C1 segment of cervical spinal cord (tissue), 14 donors: Measurements from ENCODE around the gene E2F1.
"Not testable (repeated sequence)": the region's sequence is repeated elsewhere in the genome, so short reads cannot be mapped to it uniquely, and the experiment has no call there.

Experiments
- DNase-seq, 14 donors: peaks; one replicate each; lab custom pipeline; 2025; lab: John Stamatoyannopoulos, UW

The E2F1 gene

GRCh38 chr20:33711446-33711738 is 25.2 kb upstream of the E2F1 start:
- no peak for DNase-seq

- no peak for DNase-seq
These were observed 24.7 kb upstream of the E2F1 start for GRCh38 chr20:33710681-33711445.

- no peak for DNase-seq
These were observed 23.8 kb upstream of the E2F1 start for GRCh38 chr20:33709905-33710541.

- no peak for DNase-seq
These were observed 23.2 kb upstream of the E2F1 start for GRCh38 chr20:33709398-33709797.

GRCh38 chr20:33707668-33708067 is 21.5 kb upstream of the E2F1 start:
- no peak for DNase-seq

GRCh38 chr20:33704197-33704924 is 18.2 kb upstream of the E2F1 start:
- DNase-seq, result no peak

- DNase-seq, result no peak
These were observed 17.4 kb upstream of the E2F1 start for GRCh38 chr20:33703498-33704137.

- DNase-seq, result peak in 3 of 14 donors; percentile 6 to 96 (median 47)
These were observed 16.7 kb upstream of the E2F1 start for GRCh38 chr20:33702861-33703260.

- DNase-seq, result no peak
These were observed 15.7 kb upstream of the E2F1 start for GRCh38 chr20:33701629-33702450.

GRCh38 chr20:33700696-33701441 is 14.7 kb upstream of the E2F1 start:
- DNase-seq, result not testable (repeated sequence)

- DNase-seq, result not testable (repeated sequence)
These were observed 12.8 kb upstream of the E2F1 start for GRCh38 chr20:33698966-33699365.

- DNase-seq, result peak in 5 of 14 donors; percentile 7 to 61 (median 19)
These were observed 10.9 kb upstream of the E2F1 start for GRCh38 chr20:33697129-33697528.

GRCh38 chr20:33696448-33696847 is 10.3 kb upstream of the E2F1 start:
- DNase-seq, result no peak

GRCh38 chr20:33694639-33695012 is 8.4 kb upstream of the E2F1 start:
- peak in 2 of 14 donors; percentile 71 to 85 for DNase-seq

- DNase-seq, result peak in 12 of 14 donors; percentile 8 to 85 (median 67)
These were observed 7.8 kb upstream of the E2F1 start for GRCh38 chr20:33693741-33694638.

GRCh38 chr20:33693289-33693688 is 7.1 kb upstream of the E2F1 start:
- DNase-seq, result peak in 1 of 14 donors; percentile 59

- DNase-seq, result peak in 6 of 14 donors; percentile 18 to 61 (median 35)
These were observed 3.8 kb upstream of the E2F1 start for GRCh38 chr20:33689973-33690372.

GRCh38 chr20:33689493-33689892 is 3.3 kb upstream of the E2F1 start:
- no peak for DNase-seq

GRCh38 chr20:33688938-33689424 is 2.8 kb upstream of the E2F1 start:
- no peak for DNase-seq
